ENCODE results near the gene H19.

- no peak for TF ChIP-seq CTCF (IDR thresholded peaks at IDR 0.05; ENCODE audit: insufficient read depth, low read depth, low read length)
- no peak for TF ChIP-seq EZH2 (IDR thresholded peaks at IDR 0.05; ENCODE audit: insufficient read depth, low read length)
Observed at GRCh38 chr11:1994121-1994520, 3.5 kb downstream of the H19 start.
